Fibroblast of the aortic adventitia (primary cell): Measurements from ENCODE around the gene DUSP28. TPM values are rescaled to one million over a fixed set of nuclear protein-coding genes. Genes with fewer than 3 reads are reported as not detected.

ENCODE experiments used
- DNase-seq: peaks from one replicate; pipeline ENCODE4 v3.0.0-alpha.2; 2010; ENCODE audit warnings: low read depth
- H3K4me3 ChIP-seq: 2 replicates; pipeline ENCODE4 v1.5.1; 2011; ENCODE audit warnings: low read depth, mild to moderate bottlenecking, control low read depth, low read length, moderate library complexity
- total RNA-seq: library from RNA; depleted of rRNA; stranded (reverse); fragments of >200 nt; gene quantifications from 2 replicates; pipeline ENCODE4 v1.2.3, GENCODE V29; 2012; ENCODE audit warnings: low replicate concordance
- TF ChIP-seq, protein P1 (sequence below): IDR thresholded peaks from 2 replicates; pipeline ENCODE4 v1.5.1; 2011; ENCODE audit warnings: mild to moderate bottlenecking, low read length, control low read depth, inconsistent platforms; ENCODE audit not compliant: insufficient read depth

DUSP28 gene
- total RNA-seq, 1 donor: 3.6 TPM

DNA sequence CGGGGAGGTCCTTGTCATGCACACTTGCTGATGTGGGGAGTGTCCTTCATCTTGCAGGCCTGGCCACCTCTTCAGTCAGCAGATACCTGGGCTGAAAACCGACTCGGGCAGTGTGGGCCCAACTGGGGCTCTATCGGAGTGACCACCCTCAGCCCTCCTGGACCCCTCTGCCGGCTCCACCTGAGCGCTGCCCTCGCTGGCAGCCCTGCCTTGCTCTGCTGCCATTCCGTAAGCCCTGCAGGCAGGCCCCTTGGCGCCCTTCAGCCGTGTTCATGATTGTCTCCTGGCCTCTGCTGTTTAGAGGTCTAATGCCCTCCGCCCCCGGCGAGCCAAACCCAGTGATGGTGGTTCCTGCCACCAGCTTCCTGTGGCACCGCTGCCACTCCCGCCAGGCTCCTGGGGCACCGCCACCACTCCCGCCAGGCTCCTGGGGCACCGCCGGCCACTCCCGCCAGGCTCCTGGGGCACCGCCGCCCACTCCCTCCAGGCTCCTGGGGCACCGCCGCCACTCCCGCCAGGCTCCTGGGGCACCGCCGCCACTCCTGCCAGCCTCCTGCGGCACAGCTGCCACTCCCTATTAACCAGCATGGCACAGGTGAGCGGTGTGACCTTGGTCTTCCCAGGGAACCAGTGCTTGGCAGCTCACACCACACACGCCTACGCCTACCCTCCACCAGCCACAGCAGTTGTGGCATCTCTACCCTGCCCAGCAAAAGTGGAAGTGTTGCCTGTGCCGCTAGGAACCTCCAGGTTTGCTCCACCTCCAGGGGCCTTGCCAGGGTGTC, 42.3 kb downstream of the DUSP28 start:
- DNase-seq: no peak
- no peak overlapping the region for H3K4me3 ChIP-seq
- TF ChIP-seq, protein P1, sequence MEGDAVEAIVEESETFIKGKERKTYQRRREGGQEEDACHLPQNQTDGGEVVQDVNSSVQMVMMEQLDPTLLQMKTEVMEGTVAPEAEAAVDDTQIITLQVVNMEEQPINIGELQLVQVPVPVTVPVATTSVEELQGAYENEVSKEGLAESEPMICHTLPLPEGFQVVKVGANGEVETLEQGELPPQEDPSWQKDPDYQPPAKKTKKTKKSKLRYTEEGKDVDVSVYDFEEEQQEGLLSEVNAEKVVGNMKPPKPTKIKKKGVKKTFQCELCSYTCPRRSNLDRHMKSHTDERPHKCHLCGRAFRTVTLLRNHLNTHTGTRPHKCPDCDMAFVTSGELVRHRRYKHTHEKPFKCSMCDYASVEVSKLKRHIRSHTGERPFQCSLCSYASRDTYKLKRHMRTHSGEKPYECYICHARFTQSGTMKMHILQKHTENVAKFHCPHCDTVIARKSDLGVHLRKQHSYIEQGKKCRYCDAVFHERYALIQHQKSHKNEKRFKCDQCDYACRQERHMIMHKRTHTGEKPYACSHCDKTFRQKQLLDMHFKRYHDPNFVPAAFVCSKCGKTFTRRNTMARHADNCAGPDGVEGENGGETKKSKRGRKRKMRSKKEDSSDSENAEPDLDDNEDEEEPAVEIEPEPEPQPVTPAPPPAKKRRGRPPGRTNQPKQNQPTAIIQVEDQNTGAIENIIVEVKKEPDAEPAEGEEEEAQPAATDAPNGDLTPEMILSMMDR: no peak

DNA sequence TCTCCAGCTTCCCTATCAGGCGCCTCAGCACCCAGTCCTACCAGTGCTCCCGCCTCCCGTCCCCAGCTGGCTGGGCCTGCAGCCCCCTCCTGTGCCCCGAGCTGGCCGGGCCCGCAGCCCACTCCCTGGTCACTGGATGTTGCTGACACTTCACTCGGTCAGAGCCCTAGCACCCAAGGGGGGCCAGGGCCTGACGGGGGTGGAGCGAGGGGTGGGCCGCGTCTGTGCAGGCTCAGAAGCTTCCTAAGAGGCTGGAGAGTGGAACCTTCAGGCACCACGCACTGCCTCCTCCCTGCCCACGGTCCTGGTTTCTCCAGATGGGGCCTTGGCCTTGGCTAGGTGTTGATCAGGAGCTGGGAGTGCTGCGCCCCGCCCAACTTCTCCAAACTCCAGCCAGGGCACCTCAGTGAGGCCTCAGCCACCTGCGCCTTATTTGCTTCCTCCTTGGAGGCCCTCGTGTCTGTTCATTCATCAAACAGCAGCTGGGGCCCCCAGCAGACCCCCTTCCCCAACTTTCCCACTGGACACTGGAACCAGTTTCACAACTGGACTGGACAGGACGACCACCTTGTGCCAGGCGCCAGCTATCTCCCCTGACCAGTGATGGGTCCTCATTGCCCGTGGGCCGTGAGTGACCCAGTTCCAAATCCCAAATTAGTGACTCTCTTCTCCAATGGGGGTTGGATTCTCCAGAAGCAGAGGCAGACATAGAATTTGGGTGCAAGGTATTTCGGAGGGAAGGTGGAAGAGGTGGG, 43.1 kb downstream of the DUSP28 start:
- no peak overlapping the region for H3K4me3 ChIP-seq
- TF ChIP-seq, protein P1: no peak
- no peak for DNase-seq

DNA sequence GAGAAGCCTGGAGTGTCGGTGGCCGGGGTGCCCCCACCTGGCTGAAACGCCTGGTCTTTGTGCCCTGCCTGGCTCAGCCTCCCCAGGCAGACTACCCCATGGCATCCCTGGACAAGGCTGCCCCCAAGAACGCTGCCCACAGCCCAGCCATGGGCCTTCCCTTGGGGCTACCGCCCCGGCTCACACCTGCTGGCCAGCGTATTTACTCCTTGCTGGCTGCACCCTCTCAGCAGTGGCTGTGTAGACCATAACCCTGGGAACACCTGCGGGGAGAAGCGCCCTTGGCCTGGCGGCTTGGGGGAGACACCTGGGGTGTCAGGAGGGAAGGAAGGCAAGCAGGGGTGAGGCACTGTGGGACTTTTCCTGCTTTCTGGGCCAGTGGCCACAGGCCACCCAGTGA, 43.7 kb downstream of the DUSP28 start:
- H3K4me3 ChIP-seq: no peak overlapping the region
- TF ChIP-seq, protein P1: no peak
- no peak for DNase-seq

DNA sequence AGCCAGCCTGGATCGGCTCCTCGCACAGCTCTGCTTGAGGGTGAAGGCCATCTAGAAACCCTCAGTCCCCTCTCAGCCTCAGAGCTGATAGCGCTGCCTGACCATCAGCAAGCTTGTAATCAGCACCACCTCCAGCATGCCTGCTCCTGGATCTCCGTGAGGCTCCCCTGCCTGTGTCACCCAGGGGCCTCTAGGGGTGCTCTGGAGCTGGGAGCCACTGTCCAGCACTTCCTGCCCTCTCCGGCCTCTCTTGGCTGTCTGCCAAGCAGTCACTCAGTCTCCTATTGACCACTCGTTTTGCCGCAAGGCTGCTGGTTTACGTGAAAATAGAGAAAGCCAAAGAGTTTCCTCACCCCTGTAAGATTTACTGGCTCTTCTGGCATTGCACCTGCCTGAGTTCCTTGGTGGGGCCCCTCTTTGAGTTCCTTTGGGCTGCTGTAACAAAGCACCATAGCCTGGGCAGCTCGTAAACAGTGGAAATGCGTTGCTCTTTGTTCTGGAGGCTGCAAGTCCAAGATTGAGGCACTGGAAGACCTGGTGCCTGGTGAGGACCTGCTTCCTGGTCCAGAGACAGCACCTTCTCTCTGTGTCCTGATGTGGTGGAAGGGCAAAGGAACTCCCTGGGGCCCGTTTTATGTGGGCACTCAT, 44.3 kb downstream of the DUSP28 start:
- TF ChIP-seq, protein P1: peak; percentile 54
- no peak overlapping the region for H3K4me3 ChIP-seq
- DNase-seq: peak; percentile 27

DNA sequence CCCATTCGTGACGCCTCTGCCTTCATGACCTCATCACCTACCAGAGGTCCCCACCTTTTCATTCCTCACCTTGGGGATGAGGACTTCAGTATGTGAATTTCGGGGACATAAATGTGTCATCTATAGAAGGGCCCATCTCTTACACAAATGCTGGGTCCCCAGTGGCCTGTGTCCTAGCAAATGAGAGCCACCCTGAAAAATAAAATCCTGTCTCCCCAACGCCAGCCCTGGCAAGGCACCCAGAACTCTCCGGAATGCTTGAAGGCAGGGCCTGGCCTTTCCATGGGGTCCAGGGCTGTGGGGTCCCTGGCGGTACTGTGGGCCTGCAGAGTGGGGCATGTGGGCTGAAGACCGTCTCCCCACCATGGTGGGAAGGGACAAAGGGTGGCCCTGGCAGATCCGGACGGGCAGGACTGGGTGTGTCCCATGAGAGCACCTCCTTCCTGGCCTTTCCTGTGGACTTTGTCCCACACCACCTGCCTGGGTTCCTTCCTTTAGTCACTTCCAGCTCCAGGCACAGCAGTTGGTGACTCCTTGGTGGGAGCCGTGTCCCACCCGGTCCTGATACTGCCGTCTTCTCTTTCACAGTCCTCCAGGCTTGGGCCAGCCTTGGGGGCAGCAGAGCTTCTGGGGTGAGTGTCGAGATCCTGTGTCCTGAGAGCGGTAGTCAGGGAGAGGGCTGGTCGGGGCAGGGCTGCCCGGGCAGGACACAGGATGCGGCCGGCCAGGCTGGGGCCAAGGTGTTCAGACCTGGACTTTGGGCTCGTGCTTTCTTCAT, 45.0 kb downstream of the DUSP28 start:
- H3K4me3 ChIP-seq: no peak overlapping the region
- TF ChIP-seq, protein P1: no peak
- no peak for DNase-seq

DNA sequence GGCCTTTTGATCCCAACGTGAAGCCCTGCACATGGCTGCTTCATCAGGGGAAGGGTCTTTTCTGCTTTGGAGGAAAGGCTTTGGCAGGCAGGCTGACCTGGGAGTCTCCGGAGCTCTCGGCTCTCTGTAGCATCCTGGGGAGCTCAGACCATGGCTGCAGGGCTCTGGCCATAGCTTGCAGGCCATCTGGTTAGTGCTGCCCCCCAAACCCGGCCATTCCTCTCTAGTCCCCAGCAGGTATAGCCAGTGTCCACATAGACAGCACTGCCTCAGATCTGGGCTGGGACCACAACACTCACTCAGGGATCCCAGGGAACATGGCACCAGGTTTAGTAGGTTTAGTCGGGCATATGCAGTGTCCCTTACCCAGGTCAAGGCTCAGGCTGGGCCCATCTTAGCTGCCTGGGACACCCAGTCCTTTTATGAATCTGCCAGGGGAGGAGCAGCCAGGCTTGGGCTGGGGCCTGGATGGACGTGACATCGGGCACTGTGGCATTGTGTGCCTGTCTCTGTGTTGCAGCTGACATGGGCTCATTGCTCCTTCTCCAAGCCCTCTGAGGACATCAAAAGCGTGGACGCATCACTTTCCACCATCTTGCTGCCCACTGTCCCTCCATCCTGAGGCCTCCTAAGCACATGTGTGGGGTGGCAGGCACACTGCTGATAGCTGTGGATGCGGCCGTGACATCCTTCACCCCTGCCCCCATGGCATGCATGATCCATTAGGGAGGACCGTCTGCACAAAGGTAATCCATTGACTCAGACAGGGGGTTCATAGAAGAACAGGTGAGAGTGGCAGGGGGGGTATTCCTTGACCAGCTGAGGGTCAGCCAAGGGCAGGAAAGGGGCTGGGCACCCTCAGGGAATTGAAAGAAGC, 45.9 kb downstream of the DUSP28 start:
- TF ChIP-seq, protein P1: no peak

More for the DNA sequence above, 45.9 kb downstream of the DUSP28 start:
- H3K4me3 ChIP-seq: no peak overlapping the region
- DNase-seq: no peak
